K562 (cell line): ENCODE data around the gene DPP10. TPM values are rescaled to one million over a fixed set of nuclear protein-coding genes. Genes with fewer than 3 reads are reported as not detected.

Experiments
- CHD4 ChIP-seq: fragments of 200-600 bp; sonication (generic); IDR thresholded peaks from 3 replicates; pipeline ENCODE4 v1.6.1; 2012; ENCODE audit warnings: low read depth, mild to moderate bottlenecking, mixed read lengths, low read length, inconsistent platforms; ENCODE audit not compliant: insufficient read depth, insufficient replicate concordance, poor library complexity, severe bottlenecking
- DIDO1 ChIP-seq: fragments of 450-650 bp; IDR thresholded peaks from 2 replicates; pipeline ENCODE4 v1.6.1; 2016; ENCODE audit warnings: low read depth, missing biosample characterization, missing genetic modification characterization
- HDAC8 ChIP-seq: fragments of 450-650 bp; IDR thresholded peaks from 2 replicates; pipeline ENCODE4 v1.6.1; 2016; ENCODE audit warnings: mild to moderate bottlenecking, missing genetic modification characterization, moderate library complexity, missing compliant biosample characterization
- MLX ChIP-seq, 2 experiments: fragments of 450-650 bp in 1 of 2; sonication (generic) in 1 of 2; formaldehyde crosslinking; conservative IDR thresholded peaks; 2 replicates each; pipeline versions ENCODE4 v1.4.0 to v1.8.1; 2020 to 2022; ENCODE audit warnings: mild to moderate bottlenecking in 1 of 2, missing genetic modification reagents in 1 of 2
- NR4A1 ChIP-seq, 2 experiments: fragments of 250-450 bp in 1 of 2; fragments of 450-650 bp in 1 of 2; sonication (Bioruptor Pico) in 1 of 2; IDR thresholded peaks; 2 replicates each; pipeline versions ENCODE4 v1.4.0 to v1.6.1; 2016 to 2020; ENCODE audit warnings: mild to moderate bottlenecking in 2 of 2, missing compliant biosample characterization in 1 of 2, missing genetic modification characterization in 1 of 2, moderate library complexity in 1 of 2
- SP1 ChIP-seq: sonication (generic); formaldehyde crosslinking; IDR thresholded peaks from 2 replicates; pipeline ENCODE4 v1.8.1; 2022; ENCODE audit warnings: mild to moderate bottlenecking, missing genetic modification reagents
- SPI1 ChIP-seq: IDR thresholded peaks from 2 replicates; pipeline ENCODE4 v1.6.1; 2011; ENCODE audit warnings: low read depth, low read length, control low read depth, borderline replicate concordance
- ZNF184 ChIP-seq: sonication (generic); formaldehyde crosslinking; IDR thresholded peaks from 2 replicates; pipeline ENCODE4 v1.5.0; 2020; ENCODE audit warnings: missing genetic modification reagents
- polyA plus RNA-seq, 8 experiments: library from polyadenylated mRNA; depleted of rRNA in 4 of 8; stranded (reverse) in 5 of 8; unstranded in 3 of 8; fragments of >200 nt; fragmentation: Nextera tagmentation in 2 of 8; fragmentation: Illumina TruSeq in 1 of 8; extraction: Ambion mirVana in 2 of 8; extraction: Trizol in 1 of 8; gene quantifications; 2 replicates each; pipeline versions ENCODE4 v1.2.1 to v1.2.3, GENCODE V29; 2011 to 2014; ENCODE audit warnings: inconsistent platforms in 1 of 8, missing spikeins in 1 of 8
- total RNA-seq, 7 experiments: library from RNA; depleted of rRNA in 6 of 7; stranded (reverse); fragments of >200 nt in 6 of 7; fragmentation: Illumina TruSeq in 2 of 7; extraction: Trizol in 2 of 7; gene quantifications; 2 replicates each; pipeline versions ENCODE4 v1.2.1 to v1.2.3, GENCODE V29; 2011 to 2021; ENCODE audit warnings: low replicate concordance in 1 of 7
- TF ChIP-seq, protein P1 (sequence below): IDR thresholded peaks from 3 replicates; pipeline ENCODE4 v1.6.1; 2011; ENCODE audit warnings: borderline replicate concordance, mild to moderate bottlenecking, moderate library complexity; ENCODE audit not compliant: insufficient read length; ENCODE audit errors: extremely low read depth

The DPP10 gene
- total and polyA plus RNA-seq, 9 of the 15 experiments (the other 6 are each of a cell fraction or from before 2014, with no cell fraction given), result not detected

DNA sequence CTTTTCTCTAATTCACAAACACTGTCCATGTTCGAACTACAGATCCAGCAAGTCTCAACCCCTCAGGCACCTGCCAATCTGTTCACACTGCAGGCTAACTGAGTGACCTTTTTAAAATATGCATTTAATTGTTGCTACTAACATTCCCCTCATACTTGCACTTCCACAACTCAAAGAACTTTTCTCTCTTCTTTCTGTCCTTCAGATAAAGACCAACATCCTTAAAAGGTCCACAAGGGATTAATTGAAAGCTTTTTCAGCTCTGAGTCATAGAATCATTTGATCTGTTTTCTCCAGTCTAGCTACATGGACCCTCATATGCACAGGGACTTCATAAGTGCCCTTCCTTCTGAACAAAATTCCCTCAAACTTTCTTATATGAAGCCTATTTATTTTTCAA is 1321.2 kb downstream of the DPP10 start (continued):
- TF ChIP-seq CHD4, result no peak
- no peak for TF ChIP-seq HDAC8 (tag)
- TF ChIP-seq ZNF184, result no peak
- no peak for TF ChIP-seq DIDO1 (tag)
- TF ChIP-seq SP1, result no peak
- TF ChIP-seq NR4A1 (CRISPR knock-in tag; IDR thresholded peaks at IDR 0.05), result no peak
- no peak for TF ChIP-seq NR4A1 (tag; IDR thresholded peaks at IDR 0.05)
- no peak for TF ChIP-seq MLX (CRISPR knock-in tag; conservative IDR thresholded peaks at IDR 0.05)
- TF ChIP-seq SPI1, result no peak
- TF ChIP-seq, protein P1, sequence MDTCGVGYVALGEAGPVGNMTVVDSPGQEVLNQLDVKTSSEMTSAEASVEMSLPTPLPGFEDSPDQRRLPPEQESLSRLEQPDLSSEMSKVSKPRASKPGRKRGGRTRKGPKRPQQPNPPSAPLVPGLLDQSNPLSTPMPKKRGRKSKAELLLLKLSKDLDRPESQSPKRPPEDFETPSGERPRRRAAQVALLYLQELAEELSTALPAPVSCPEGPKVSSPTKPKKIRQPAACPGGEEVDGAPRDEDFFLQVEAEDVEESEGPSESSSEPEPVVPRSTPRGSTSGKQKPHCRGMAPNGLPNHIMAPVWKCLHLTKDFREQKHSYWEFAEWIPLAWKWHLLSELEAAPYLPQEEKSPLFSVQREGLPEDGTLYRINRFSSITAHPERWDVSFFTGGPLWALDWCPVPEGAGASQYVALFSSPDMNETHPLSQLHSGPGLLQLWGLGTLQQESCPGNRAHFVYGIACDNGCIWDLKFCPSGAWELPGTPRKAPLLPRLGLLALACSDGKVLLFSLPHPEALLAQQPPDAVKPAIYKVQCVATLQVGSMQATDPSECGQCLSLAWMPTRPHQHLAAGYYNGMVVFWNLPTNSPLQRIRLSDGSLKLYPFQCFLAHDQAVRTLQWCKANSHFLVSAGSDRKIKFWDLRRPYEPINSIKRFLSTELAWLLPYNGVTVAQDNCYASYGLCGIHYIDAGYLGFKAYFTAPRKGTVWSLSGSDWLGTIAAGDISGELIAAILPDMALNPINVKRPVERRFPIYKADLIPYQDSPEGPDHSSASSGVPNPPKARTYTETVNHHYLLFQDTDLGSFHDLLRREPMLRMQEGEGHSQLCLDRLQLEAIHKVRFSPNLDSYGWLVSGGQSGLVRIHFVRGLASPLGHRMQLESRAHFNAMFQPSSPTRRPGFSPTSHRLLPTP, result no peak
